Erythroblast (primary cell): Measurements from ENCODE around the gene POU6F2.

Experiments used
- DNase-seq, 2 experiments: peaks; one replicate each; lab custom pipeline; 2025; lab: John Stamatoyannopoulos, UW
- GATA1 ChIP-seq: IDR thresholded peaks from 2 replicates; pipeline ENCODE4 v1.6.1; 2011; ENCODE audit warnings: low read depth, mild to moderate bottlenecking, control low read depth, low read length, moderate library complexity
- POLR2A ChIP-seq: IDR thresholded peaks from 2 replicates; pipeline ENCODE4 v1.6.1; 2011; ENCODE audit warnings: mild to moderate bottlenecking, low read length

POU6F2 gene

GRCh38 chr7:39461263-39461820, 483.6 kb downstream of the POU6F2 start:
- TF ChIP-seq POLR2A (no peak), GATA1 (no peak)
- no peak for DNase-seq

GRCh38 chr7:39463252-39463651, 485.5 kb downstream of the POU6F2 start:
- TF ChIP-seq GATA1: no peak
- no peak for DNase-seq

GRCh38 chr7:39464350-39465054, 486.8 kb downstream of the POU6F2 start:
- TF ChIP-seq POLR2A (no peak), GATA1 (no peak)
- no peak for DNase-seq

GRCh38 chr7:39465055-39465929, 487.6 kb downstream of the POU6F2 start:
- DNase-seq: peak; percentile 54 to 66
- TF ChIP-seq POLR2A (no peak), GATA1 (no peak)

GRCh38 chr7:39468261-39468660, 490.6 kb downstream of the POU6F2 start:
- TF ChIP-seq POLR2A (no peak), GATA1 (no peak)
- no peak for DNase-seq

GRCh38 chr7:39468808-39469374, 491.2 kb downstream of the POU6F2 start:
- no peak for TF ChIP-seq POLR2A
- no peak for TF ChIP-seq GATA1
- no peak for DNase-seq

- no peak for DNase-seq
- no peak for TF ChIP-seq POLR2A
- no peak for TF ChIP-seq GATA1
Observed at GRCh38 chr7:39480901-39481300, 503.2 kb downstream of the POU6F2 start.

GRCh38 chr7:39488467-39489393, 511.0 kb downstream of the POU6F2 start:
- no peak for TF ChIP-seq GATA1
- TF ChIP-seq POLR2A: no peak

GRCh38 chr7:39490296-39490695, 512.6 kb downstream of the POU6F2 start:
- no peak for DNase-seq
- TF ChIP-seq POLR2A: no peak
- no peak for TF ChIP-seq GATA1

More at GRCh38 chr7:39488467-39489393, 511.0 kb downstream of the POU6F2 start:
- DNase-seq: no peak

- DNase-seq: no peak
- TF ChIP-seq GATA1 (no peak), POLR2A (no peak)
Observed at GRCh38 chr7:39493934-39494333, 516.2 kb downstream of the POU6F2 start.

GRCh38 chr7:39501358-39501757, 523.6 kb downstream of the POU6F2 start:
- no peak for DNase-seq
- TF ChIP-seq GATA1 (no peak), POLR2A (no peak)

- TF ChIP-seq GATA1: no peak
- TF ChIP-seq POLR2A: no peak
- peak; percentile 32 to 66 for DNase-seq
Observed at GRCh38 chr7:39504963-39505362, 527.3 kb downstream of the POU6F2 start.

- no peak for TF ChIP-seq POLR2A
- no peak for TF ChIP-seq GATA1
- no peak for DNase-seq
Observed at GRCh38 chr7:39507866-39508551, 530.3 kb downstream of the POU6F2 start.
